Measurements from ENCODE around the gene BCL11B. TPM values are rescaled to one million over a fixed set of nuclear protein-coding genes. Genes with fewer than 3 reads are reported as not detected.

Gene BCL11B
- total RNA-seq, 2 experiments from 2014 or later: 48.9 to 49.1 TPM

DNA sequence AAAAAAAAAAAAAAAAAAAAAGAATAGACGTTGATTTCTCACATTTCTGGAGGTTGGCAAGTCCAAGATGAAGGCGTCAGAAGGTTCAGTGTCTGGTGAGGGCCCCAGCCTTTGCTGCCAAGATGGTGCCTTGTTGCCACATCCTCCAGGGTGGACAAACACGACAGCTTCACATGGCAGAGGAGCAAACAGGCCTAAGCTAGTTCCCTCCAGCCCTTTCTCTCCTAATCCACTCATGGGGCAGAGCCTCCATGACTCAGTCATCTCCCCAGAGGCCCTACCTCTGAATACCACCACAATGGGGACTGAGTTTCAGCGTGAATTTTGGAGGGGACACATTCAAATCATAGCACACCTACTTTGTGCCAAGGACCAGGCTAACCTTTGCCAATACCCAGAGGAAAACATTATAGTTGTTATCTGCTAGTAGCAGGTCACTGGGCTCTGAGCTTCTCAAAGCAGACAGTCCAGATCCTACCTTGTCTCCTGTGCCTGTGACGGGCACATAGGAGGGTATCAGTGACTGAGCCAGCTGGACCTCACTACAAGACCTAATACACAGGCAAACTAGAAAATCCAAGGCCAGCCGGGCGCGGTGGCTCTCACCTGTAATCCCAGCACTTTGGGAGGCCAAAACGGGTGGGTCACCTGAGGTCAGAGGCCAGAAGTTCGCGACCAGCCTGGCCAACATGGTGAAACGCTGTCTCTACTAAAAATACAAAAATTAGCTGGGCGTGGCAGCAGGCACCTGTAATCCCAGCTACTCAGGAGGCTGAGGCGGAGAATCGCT is 10.5 kb upstream of the BCL11B start:
- POLR2A ChIA-PET: no interaction called here
- H3K9me3 Mint-ChIP-seq: no peaks in the 10 kb centered on the region
- intact Hi-C loops (cut with micrococcal nuclease): no loop called here
- no peak for DNase-seq
- CTCF ChIA-PET: interaction anchor here (0.6 kb wide), 1 partner anchor 134 kb away, joined by 3 read pairs; no protein-coding TSS in a partner anchor
- H3K4me3 Mint-ChIP-seq: no peak overlapping the region
- H3K36me3 Mint-ChIP-seq: no peaks in the 10 kb centered on the region
- H3K27me3 Mint-ChIP-seq: peaks cover 2% of the 10 kb centered on the region
- no peak overlapping the region for H3K27ac Mint-ChIP-seq
- peaks cover 19% of the 10 kb centered on the region for H3K4me1 Mint-ChIP-seq (ENCODE audit: low read depth)

DNA sequence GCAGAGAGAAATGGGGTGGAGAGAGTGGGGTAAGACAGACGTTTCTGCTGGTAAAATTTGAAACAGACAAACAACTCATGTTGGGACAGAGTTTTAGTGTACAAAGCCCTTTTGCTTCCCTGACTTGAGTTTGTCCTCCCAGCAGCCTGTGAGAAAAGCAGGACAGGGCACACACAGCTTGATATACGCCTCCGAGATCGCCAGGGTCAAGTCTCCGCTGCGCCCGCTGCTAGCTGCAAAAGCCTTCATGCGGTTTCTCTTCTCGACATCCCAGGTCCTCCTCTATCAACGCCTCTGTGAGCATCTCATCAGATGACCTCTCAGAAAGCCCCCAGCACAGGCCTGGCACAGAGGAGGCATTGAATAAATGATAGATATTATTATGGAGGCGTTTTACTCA is 9.4 kb upstream of the BCL11B start:
- H3K4me1 Mint-ChIP-seq (ENCODE audit: low read depth): peaks cover 21% of the 10 kb centered on the region
- intact Hi-C loops (cut with micrococcal nuclease): no loop called here
- DNase-seq: no peak

DNA sequence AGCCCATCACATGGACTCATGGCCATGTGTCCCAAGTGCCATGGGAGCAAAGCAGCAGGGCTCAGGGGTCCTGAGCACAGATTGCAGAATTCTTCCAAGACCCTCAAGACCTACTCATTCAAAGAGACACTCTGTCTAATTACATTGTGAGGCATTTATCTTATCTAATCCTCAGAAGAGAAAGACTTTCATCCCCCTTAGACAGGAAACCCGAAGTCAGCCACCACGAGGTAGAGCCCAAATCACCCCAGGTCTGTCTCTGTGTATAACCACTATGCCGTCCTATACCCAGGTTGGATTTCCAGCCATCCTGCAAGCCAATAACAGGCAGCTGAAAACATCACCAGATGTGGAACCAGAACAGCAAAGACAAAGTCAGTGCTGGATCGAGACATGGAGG is 8.9 kb upstream of the BCL11B start:
- H3K4me3 Mint-ChIP-seq: no peak overlapping the region

More for the DNA sequence above, 9.4 kb upstream of the BCL11B start:
- ChIA-PET POLR2A (no interaction called here), CTCF (no interaction called here)
- H3K4me3 Mint-ChIP-seq: no peak overlapping the region
- H3K36me3 Mint-ChIP-seq: no peaks in the 10 kb centered on the region
- no peaks in the 10 kb centered on the region for H3K9me3 Mint-ChIP-seq
- peaks cover 2% of the 10 kb centered on the region for H3K27me3 Mint-ChIP-seq
- H3K27ac Mint-ChIP-seq: no peak overlapping the region

DNA sequence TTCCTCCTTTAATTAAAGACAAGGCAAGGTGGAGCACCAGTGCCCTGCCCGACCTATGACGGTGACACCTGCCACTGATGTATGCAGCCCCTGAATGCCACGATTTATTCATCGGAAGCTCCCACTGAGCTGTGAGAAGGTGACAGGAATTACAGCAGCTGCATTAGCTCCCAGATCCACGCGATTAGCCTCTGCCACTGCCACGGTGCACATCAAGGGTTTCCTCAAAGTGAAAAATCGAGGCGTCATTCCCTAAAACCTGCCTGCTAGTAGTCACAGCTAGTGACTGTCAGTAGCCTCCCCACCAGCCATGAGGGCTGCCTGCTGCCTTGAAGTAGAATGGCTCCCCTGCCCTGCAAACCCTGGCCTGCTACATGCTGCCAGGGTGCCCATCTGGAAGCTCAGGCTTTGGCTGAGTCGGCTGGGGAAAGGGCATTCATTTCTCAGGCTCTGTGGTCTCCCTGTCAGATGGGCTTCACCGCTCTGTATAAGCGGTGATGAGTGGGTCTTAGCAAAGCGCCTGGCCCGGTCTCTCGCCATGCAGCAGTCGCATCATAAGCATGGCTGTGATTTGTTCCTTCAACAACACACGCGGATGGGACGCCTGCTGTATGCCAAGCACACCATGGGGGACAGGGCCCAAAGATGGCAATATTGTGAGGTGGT is 8.2 kb upstream of the BCL11B start:
- no peak overlapping the region for H3K4me3 Mint-ChIP-seq

More for the DNA sequence above, 8.9 kb upstream of the BCL11B start:
- CTCF ChIA-PET: interaction anchor here (0.6 kb wide), 1 partner anchor 487 kb away, joined by 3 read pairs; no protein-coding TSS in a partner anchor
- DNase-seq: no peak
- peaks cover 21% of the 10 kb centered on the region for H3K4me1 Mint-ChIP-seq (ENCODE audit: low read depth)
- H3K27ac Mint-ChIP-seq: no peak overlapping the region
- POLR2A ChIA-PET: no interaction called here
- H3K27me3 Mint-ChIP-seq: peaks cover 2% of the 10 kb centered on the region
- H3K9me3 Mint-ChIP-seq: no peaks in the 10 kb centered on the region
- intact Hi-C loops (cut with micrococcal nuclease): no loop called here
- no peaks in the 10 kb centered on the region for H3K36me3 Mint-ChIP-seq

DNA sequence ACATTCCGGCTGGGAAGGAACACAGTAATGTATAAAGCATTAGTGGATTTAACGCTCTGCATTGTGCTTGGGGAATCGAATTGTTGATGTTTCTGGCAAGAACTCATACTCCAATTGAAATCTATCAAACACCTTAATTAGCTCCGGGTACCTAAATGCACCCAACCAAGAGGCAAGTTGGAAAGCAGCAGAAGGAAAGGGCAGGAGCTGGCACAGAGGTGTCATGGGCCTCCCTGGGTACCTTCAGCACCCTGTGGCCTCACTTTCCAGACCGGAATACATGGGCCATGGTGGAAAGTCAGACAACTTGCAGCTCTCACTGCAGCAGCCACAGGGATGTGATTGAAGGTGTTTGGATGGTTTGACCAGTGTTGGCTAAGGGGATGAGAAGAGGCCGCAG is 6.8 kb upstream of the BCL11B start:
- POLR2A ChIA-PET: no interaction called here
- Mint-ChIP-seq H3K27me3 (peaks cover 2% of the 10 kb centered on the region), H3K36me3 (no peaks in the 10 kb centered on the region), H3K4me3 (no peak overlapping the region), H3K4me1 (ENCODE audit: low read depth) (peaks cover 29% of the 10 kb centered on the region), H3K27ac (no peak overlapping the region), H3K9me3 (no peaks in the 10 kb centered on the region)
- CTCF ChIA-PET: interaction anchor here (1.0 to 3.0 kb wide), 4 partner anchors 11 to 137 kb away, joined by 3 to 13 read pairs (median 5); no protein-coding TSS in a partner anchor
- no peak for DNase-seq
- intact Hi-C loops (cut with micrococcal nuclease): loop anchor here (5.0 kb wide), 1 partner anchor 133 kb away; no protein-coding TSS in a partner anchor

More for the DNA sequence above, 8.2 kb upstream of the BCL11B start:
- Mint-ChIP-seq H3K36me3 (no peaks in the 10 kb centered on the region), H3K27me3 (peaks cover under 1% of the 10 kb centered on the region), H3K27ac (no peak overlapping the region), H3K4me1 (ENCODE audit: low read depth) (peaks cover 24% of the 10 kb centered on the region), H3K9me3 (no peaks in the 10 kb centered on the region)
- ChIA-PET POLR2A (no interaction called here), CTCF (interaction anchor here (0.6 kb wide), 1 partner anchor 486 kb away, joined by 3 read pairs; no protein-coding TSS in a partner anchor)
- intact Hi-C loops (cut with micrococcal nuclease): no loop called here
- no peak for DNase-seq

DNA sequence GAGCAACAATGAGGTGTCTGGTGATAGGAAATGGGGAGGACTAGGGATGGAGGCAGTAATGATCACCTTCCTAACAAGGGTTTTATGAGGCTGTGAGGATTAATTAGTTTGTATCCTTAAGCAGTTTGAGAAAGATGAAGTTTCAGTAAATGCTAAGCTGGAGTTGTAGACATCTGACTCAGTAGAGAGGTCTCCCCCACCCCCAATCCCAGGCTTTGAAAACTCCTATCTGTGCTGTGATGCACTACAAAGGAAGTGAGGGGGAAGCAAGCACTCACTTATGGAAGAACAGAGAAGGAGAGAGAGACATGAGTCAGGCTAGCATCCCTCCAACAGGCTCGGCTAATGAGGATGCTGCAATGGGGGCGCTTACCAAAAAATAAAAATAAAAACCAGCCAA is 5.5 kb upstream of the BCL11B start:
- Mint-ChIP-seq H3K27me3 (peaks cover 2% of the 10 kb centered on the region), H3K27ac (no peak overlapping the region), H3K4me3 (no peak overlapping the region), H3K36me3 (no peaks in the 10 kb centered on the region), H3K4me1 (ENCODE audit: low read depth) (peaks cover 35% of the 10 kb centered on the region), H3K9me3 (no peaks in the 10 kb centered on the region)
- no peak for DNase-seq
- intact Hi-C loops (cut with micrococcal nuclease): loop anchor here (5.0 kb wide), 1 partner anchor 135 kb away; no protein-coding TSS in a partner anchor
- ChIA-PET POLR2A (interaction anchor here (0.9 to 1.2 kb wide), 2 partner anchors 11 to 203 kb away, joined by 3 read pairs; partner anchors contain the start of gene SETD3), CTCF (interaction anchor here (0.7 to 3.0 kb wide), 6 partner anchors 10 to 1299 kb away, joined by 3 to 13 read pairs (median 4); no protein-coding TSS in a partner anchor)

DNA sequence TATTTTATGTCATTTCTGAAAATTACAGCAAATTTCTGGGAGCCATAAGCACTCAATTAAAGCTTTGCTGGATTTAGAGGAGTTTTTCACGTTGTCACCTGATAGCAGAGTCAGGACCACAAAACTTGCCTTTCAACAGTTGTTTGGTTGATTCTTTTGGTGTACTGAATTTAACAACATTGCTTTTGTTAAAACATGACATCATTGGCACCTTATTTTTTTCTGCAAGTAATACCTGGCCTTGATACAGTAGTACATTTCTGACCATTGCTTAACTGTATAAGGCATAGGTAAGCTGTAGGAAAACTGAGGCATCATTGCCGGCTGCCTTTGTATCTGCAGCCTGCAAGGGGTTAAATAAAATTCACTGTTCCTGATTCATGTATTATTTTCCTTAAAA is 4.5 kb upstream of the BCL11B start:
- ChIA-PET CTCF (interaction anchor here (0.7 to 3.0 kb wide), 7 partner anchors 15 to 1138 kb away, joined by 3 to 13 read pairs (median 3); no protein-coding TSS in a partner anchor), POLR2A (interaction anchor here (0.9 to 1.2 kb wide), 2 partner anchors 10 to 204 kb away, joined by 3 read pairs; partner anchors contain the start of gene SETD3)
- H3K36me3 Mint-ChIP-seq: peaks cover 2% of the 10 kb centered on the region
- no peaks in the 10 kb centered on the region for H3K9me3 Mint-ChIP-seq
- intact Hi-C loops (cut with micrococcal nuclease): loop anchor here (5.0 kb wide), 1 partner anchor 136 kb away; no protein-coding TSS in a partner anchor
- H3K27me3 Mint-ChIP-seq: peaks cover 3% of the 10 kb centered on the region
- no peak for DNase-seq
- no peak overlapping the region for H3K27ac Mint-ChIP-seq
- peaks cover 37% of the 10 kb centered on the region for H3K4me1 Mint-ChIP-seq (ENCODE audit: low read depth)
- H3K4me3 Mint-ChIP-seq: no peak overlapping the region

DNA sequence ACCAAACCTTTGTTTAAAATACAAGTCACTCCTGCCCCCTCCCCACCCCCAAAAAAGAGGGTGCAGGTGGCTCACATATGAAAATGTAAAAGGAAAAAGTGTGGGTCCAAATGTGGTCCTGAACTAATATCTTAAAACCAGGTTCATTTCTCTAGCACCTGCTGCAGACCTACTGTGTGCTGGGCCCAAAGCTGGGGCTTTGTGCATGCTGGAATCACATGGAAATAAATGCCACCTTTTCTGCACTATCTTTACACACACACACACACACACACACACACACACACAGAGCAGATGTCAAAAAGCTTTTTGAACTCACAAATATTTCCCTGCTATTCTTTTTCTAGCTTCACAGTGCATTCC is 3.2 kb upstream of the BCL11B start:
- ChIA-PET POLR2A (interaction anchor here (0.7 to 19.8 kb wide), 2 partner anchors 36 to 1106 kb away, joined by 4 to 425 read pairs; no protein-coding TSS in a partner anchor), CTCF (interaction anchor here (0.5 to 1.9 kb wide), 11 partner anchors 13 to 1297 kb away, joined by 3 to 7 read pairs (median 3); no protein-coding TSS in a partner anchor)
- intact Hi-C loops (cut with micrococcal nuclease): loop anchor here (5.0 kb wide), 1 partner anchor 137 kb away; no protein-coding TSS in a partner anchor
- Mint-ChIP-seq H3K9me3 (no peaks in the 10 kb centered on the region), H3K4me3 (peak overlapping the region; percentile 87), H3K27ac (peak overlapping the region; percentile 2), H3K36me3 (peaks cover 6% of the 10 kb centered on the region), H3K27me3 (peaks cover 3% of the 10 kb centered on the region), H3K4me1 (ENCODE audit: low read depth) (peaks cover 32% of the 10 kb centered on the region)
- DNase-seq: no peak

DNA sequence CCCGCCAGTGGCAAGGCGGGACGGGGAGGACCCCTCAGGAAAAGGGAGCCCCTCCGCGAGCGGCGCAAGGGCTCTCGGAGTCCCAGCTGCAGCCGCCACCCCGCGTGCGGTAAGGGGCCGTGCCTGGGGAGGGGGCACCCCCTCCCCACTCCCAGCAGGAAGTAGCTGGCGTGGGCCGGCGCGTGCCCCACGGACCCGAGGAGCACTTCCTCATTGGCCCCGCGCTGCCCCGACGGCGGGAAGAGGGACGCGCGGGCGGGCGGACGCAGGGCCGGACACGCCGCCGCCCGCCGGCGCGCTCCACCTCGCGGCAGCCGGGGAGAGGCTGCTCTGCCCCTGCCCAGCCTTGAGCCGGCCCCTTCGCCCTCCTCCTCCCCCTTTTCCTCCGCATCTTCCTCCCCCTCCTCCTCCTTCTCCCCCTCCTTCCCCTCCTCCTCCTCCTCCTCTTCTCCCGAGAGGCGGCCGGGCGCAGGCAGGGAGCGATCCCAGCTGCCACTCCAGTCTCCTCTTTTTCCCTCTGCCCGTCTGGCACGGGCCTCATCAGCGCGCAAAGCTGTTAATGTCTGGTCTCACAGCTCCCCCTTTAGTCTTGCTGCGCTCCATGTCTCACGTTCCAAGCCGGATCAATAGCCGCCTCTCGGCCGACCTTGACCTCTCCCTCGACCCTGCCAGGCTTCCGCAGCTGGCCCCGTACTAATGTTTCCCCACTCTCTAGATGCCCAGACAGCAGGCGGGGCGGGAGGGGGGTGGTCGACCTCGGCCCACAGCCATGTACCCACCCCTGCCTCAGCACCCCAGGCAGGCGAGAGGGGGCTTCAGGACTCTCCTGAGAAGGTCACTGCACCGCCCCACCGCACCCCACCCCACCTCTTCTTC is 2.6 kb upstream of the BCL11B start:
- H3K4me1 Mint-ChIP-seq (ENCODE audit: low read depth): peaks cover 32% of the 10 kb centered on the region
- CTCF ChIA-PET: interaction anchor here (0.6 to 1.9 kb wide), 10 partner anchors 13 to 1296 kb away, joined by 3 to 7 read pairs (median 4); no protein-coding TSS in a partner anchor
- peaks cover 10% of the 10 kb centered on the region for H3K36me3 Mint-ChIP-seq
- H3K27ac Mint-ChIP-seq: peak overlapping the region; percentile 90
- POLR2A ChIA-PET: interaction anchor here (0.7 to 19.8 kb wide), 3 partner anchors 12 to 1106 kb away, joined by 4 to 425 read pairs (median 6); no protein-coding TSS in a partner anchor
- no peaks in the 10 kb centered on the region for H3K9me3 Mint-ChIP-seq
- peak; percentile 73 for DNase-seq
- intact Hi-C loops (cut with micrococcal nuclease): loop anchor here (5.0 kb wide), 4 partner anchors 138 to 1567 kb away; no protein-coding TSS in a partner anchor
- peak overlapping the region; percentile 96 for H3K4me3 Mint-ChIP-seq
- peaks cover 3% of the 10 kb centered on the region for H3K27me3 Mint-ChIP-seq

- CTCF ChIA-PET: interaction anchor here (1.7 to 2.3 kb wide), 3 partner anchors 142 to 1296 kb away, joined by 6 to 8 read pairs (median 7); no protein-coding TSS in a partner anchor
- intact Hi-C loops (cut with micrococcal nuclease): loop anchor here (2.0 to 5.0 kb wide), 5 partner anchors 1052 to 1967 kb away; no protein-coding TSS in a partner anchor
- Mint-ChIP-seq H3K4me1 (ENCODE audit: low read depth) (peaks cover 32% of the 10 kb centered on the region), H3K27me3 (peaks cover 3% of the 10 kb centered on the region), H3K27ac (peak overlapping the region; percentile 90), H3K4me3 (peak overlapping the region; percentile 96), H3K36me3 (peaks cover 15% of the 10 kb centered on the region), H3K9me3 (no peaks in the 10 kb centered on the region)
- peak; percentile 59 for DNase-seq
- POLR2A ChIA-PET: interaction anchor here (1.0 to 19.8 kb wide), 4 partner anchors 11 to 1133 kb away, joined by 3 to 425 read pairs (median 4); no protein-coding TSS in a partner anchor
These were observed 1.9 kb upstream of the BCL11B start for GRCh38 chr14:99273766-99274345.

Measured in activated CD4-positive, alpha-beta memory T cell treated with anti-CD3 and anti-CD28 coated beads for 36 hours (primary cell).